Raji (cell line): ENCODE data around the gene SNX10.

Experiments used
- POLR2A ChIP-seq: IDR thresholded peaks from 2 replicates; pipeline ENCODE4 v1.6.1; 2011; ENCODE audit warnings: low read depth, low read length, control low read depth; ENCODE audit not compliant: insufficient read depth

The SNX10 gene

DNA sequence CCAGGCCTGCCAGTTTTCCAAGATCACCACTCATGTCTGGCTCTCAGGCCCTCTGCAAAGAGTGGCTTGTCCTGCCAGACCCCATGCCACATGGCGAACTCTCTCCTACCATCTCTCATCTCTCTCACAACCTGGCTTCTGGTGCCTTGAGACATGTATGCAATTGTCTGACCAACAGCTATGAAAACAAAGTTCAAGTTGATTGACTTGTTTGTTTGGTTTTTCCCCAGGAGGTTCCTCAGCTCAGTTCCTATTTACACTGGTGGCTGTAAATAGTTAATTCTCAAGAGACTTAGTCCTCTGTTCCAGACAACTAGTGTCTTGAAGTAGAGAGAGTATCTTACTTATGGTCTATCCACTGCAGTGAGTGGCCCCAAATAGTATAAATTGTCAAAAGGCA, 131.8 kb downstream of the SNX10 start:
- TF ChIP-seq POLR2A, result no peak
